ENCODE measurements around the gene MAP2.

DNA sequence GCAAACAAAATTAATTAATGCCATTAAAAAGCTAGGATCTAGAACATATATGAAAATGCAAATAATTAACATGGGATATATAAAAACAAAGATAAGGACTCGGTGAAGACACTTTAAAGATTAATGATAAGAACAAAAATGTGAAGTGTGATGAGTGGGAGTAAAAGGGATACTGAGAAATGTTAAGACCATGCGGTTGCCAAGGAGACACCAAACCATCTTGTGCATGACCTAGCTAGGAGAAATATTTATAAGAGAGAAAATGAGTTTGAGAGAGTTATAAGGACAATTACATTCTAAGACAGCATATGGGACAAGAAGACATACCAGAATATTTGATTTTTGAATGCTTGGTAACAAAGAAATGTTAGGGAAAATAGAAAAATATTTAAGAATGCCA lies 25.4 kb upstream of the MAP2 start:
- TF ChIP-seq, protein P1, sequence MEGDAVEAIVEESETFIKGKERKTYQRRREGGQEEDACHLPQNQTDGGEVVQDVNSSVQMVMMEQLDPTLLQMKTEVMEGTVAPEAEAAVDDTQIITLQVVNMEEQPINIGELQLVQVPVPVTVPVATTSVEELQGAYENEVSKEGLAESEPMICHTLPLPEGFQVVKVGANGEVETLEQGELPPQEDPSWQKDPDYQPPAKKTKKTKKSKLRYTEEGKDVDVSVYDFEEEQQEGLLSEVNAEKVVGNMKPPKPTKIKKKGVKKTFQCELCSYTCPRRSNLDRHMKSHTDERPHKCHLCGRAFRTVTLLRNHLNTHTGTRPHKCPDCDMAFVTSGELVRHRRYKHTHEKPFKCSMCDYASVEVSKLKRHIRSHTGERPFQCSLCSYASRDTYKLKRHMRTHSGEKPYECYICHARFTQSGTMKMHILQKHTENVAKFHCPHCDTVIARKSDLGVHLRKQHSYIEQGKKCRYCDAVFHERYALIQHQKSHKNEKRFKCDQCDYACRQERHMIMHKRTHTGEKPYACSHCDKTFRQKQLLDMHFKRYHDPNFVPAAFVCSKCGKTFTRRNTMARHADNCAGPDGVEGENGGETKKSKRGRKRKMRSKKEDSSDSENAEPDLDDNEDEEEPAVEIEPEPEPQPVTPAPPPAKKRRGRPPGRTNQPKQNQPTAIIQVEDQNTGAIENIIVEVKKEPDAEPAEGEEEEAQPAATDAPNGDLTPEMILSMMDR (IDR thresholded peaks at IDR 0.05) = no peak
- no peak for TF ChIP-seq POLR2A (IDR thresholded peaks at IDR 0.05)

All from heart left ventricle (tissue), 13 donors.